Renal cortex interstitium (tissue), 11 donors: ENCODE measurements around the gene NUDT14. TPM values are rescaled to one million over a fixed set of nuclear protein-coding genes. Genes with fewer than 3 reads are reported as not detected.

Experiments used
- DNase-seq, 11 donors: peaks; one replicate each; pipeline ENCODE4 v3.0.0-alpha.2; 2013; ENCODE audit warnings: low read depth in 9 of 11, low spot score in 4 of 11; ENCODE audit errors: extremely low read depth in 1 of 11
- polyA plus RNA-seq, 3 donors: library from polyadenylated mRNA; unstranded; fragments of 120-200 nt; gene quantifications; one replicate each; pipeline ENCODE4 v1.2.1, GENCODE V29; 2013; ENCODE audit not compliant: insufficient read length in 3 of 3

NUDT14 gene
- polyA plus RNA-seq, 3 donors = 21.5 to 39.6 (median 36.2) TPM

DNA sequence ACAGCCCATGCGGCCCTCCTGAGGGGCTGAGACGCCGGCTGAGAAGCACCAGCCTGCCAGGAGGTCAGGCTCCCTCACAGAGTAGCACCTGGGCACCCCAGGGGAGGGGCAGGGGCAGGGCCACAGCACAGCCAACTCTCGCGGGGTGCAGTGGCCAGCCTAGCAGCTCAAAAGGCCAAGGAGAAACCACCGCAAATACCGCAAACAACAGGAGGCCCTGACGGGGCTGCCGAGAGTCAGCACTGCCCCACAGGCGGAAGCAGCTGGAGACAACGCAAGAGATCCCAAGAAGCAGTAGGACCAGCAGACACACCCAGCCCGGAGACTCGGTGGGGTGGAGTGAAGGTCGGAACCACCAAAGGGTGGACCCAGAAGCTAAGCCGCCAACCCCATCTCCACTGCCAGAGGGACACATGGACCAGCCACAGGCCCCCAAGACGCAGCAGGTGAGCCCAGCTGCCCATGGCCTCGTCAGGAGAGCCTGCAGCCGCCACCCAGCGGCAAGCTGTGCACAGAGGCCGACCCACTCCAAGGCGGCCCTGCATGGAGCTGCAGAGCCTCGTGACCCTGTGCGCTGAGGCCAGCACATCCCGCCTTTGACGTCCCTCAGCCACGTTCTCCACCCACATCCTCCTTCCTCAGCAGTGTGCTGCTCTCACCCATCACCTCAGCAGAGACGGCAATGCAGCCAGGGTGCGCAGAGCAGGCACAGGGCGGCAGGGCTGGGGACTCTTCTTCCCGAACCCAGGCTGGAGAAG lies 35.6 kb upstream of the NUDT14 start:
- DNase-seq = no peak

DNA sequence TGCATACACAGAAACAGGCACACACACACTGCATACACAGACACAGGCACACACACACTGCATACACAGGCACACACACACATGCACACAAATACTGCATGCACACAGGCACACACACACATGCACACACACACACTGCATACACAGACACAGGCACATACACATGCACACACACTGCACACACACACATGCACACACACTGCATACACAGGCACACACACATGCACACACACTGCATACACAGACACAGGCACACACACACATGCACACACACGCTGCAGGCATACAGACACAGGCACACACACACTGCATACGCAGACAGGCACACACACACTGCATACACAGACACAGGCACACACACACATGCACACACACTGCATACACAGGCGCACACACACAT lies 34.5 kb upstream of the NUDT14 start:
- no peak for DNase-seq

DNA sequence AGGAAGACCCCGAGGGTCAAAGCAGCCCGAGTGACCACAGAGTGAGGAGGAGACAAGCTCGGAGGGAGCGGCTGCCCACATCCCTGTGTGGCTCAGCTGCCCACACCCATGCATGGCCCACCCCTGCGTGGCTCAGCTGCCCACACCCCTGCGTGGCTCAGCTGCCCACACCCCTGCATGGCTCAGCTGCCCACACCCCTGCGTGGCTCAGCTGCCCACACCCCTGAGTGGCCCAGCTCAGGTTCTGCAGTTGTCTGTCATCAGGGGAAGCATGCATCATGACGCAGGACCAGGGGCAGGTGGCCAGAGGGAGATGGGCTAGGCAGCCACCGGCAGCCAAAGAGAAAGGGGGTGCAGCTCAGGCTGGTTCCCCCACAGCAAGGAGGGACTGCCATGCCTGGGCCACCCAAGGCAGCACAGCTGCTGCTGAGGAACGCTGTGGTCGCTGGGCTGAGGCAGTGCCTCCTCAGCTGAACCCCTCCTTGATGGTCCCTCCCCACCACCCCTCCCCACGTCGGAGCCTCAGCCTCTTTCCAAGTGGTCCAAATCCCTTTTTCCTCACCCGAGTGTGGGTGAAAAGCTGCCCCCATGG lies 33.3 kb upstream of the NUDT14 start:
- no peak for DNase-seq

DNA sequence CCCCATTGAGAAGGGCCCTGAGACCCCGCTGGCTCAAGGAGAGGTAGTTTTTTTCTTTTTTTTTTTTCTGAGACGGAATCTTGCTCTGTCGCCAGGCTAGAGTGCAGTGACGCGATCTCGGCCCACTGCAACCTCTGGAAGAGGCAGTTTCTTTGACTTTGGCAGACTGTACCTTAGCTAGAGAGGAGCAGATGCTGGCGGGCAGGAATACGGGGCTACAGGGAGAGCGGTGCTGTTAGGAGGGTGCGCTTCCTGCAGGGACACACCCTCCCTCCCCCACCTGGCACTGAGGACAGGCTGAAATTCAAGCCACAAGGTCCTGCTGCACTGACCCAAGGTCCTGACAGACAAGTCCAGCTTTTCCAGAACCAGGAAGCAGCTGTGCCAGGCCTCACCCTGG lies 32.2 kb upstream of the NUDT14 start:
- DNase-seq = no peak

DNA sequence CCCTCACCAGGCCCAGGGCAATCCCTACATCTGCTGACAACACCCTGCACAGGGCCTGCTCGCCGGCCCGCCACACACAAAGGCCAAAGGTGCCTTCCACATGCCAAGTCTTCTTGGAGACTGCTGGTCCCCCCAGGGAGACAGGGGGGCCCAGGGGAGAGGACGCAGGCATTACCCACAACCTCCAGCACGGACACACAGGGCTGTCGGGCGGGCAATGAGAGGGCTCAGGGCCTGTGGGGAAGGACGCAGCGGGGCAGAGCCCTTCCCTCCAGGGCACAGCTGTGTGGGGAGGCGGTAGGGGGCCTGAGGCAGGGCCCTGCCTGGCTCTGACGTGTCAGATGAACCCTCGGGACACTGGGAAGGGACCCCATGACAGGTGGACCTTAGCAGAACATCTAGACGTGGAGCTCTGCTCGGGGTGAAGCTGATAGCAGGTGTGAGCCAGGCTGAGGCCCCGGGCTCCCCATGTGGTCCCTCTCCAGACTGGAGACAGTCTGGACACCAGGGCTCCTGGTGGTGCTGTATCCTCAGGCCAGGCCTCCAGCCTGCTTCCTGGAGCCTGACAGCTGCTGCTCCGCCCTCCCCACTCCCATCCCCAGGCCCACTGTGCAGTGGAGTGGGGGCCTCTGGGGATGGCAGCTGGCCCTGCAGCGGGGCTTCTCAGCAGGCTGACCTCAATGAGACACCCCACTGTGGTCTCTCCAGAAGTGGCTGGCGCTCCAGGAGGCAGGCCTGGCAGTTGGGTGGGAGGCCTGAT lies 31.6 kb upstream of the NUDT14 start:
- no peak for DNase-seq

DNA sequence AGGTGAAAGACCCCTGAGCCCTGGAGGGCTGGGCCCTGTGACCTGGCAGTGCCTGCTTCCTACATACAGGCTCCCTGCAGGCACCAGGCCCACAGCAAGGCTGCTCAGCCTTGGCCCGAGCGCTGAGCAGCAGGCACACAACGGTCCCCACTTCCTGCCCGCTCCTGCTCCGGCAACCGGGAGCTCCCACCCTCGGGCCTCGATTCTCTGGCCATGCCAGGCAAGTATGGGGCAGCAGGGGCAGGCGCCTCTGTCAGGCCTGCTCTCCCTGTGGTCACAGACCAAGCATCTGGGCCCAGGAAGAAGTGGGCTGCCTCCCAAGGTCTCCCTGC lies 30.6 kb upstream of the NUDT14 start:
- no peak for DNase-seq

DNA sequence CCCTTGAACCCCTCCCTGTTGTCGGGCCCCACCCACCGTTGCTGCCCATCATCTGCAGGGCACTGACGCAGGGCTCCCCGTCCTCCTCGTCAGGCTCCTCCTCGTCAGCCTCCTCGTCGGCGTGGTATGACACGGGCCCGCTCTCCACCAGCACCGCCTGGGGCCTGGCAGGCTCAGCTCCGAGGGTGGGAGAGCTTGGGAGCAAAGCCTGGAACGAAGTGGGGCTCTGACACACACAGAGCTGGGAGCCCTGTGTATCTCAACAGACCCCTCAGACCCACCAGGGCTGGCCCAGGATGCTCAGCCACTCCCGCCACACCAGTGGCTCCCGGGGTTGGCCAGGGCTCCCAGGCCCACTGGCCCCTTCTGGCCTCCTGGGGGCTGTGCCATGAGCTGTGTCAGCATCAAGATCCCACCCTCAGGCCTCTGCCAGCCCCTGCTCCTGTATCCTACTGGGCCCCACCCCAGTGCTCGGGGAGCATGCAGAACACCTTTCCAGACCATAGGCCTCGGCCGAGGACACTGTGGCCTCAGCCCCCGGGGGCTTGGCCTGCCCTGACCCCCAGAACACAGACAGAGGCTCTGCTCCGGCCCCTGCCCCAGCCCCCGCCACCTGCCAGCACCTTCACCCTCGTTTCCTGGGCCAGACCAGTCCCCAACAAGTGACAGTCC lies 30.1 kb upstream of the NUDT14 start:
- no peak for DNase-seq

DNA sequence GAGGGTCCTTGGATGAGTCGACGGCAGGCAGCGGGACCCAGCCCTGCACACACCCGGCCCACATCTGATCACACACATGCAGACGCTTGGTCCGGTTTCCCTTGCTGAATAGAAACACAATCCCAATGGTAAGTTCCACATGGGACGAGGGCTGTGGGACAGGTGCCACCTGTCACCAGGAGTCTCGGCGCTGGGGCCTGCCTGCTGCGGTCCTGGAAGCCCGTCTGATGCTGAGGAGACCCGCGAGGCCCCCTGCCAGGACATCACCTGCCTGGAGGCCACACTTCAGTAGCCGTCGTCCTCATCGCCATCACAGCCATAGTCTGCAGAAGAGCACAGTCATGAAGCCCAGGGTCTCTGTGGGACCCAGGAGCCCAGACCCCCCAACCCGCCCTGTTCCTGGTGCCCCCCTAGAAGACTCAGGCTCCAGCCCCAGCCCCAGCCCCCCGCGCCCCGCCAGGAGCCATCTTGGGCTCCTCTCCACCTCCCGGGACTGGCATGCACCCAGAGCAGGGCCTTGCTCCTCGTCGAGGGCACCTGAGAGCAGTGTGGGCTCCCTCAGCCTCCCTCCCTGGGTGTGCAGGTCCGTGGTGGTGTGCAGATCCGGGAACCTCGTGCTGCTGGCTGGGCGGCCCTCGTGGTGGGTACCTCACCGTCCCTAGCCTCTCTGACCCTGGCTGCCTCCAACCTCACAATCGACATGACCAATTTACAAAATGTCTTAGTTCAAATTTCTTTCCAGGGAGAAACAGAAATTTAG lies 29.3 kb upstream of the NUDT14 start:
- no peak for DNase-seq

DNA sequence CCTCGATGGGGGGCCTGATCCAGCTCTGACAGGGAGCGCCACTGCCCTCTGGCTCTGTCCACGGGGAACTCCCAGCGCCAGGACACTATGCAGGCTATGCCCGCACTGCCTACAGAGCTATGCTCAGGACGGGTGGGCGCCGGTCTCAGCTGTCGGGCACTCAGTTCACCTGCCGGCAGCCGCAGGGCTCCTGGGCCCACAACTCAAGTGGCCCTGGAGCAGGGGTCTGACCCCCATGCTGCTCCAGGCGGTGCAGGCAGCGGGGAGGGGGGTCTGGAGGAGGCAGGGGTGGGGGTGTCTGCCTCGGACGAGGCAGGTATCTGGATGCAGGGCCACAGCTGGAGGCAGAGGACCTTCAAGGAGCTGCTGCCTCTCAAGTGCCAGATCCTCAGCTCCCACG lies 28.5 kb upstream of the NUDT14 start:
- no peak for DNase-seq

DNA sequence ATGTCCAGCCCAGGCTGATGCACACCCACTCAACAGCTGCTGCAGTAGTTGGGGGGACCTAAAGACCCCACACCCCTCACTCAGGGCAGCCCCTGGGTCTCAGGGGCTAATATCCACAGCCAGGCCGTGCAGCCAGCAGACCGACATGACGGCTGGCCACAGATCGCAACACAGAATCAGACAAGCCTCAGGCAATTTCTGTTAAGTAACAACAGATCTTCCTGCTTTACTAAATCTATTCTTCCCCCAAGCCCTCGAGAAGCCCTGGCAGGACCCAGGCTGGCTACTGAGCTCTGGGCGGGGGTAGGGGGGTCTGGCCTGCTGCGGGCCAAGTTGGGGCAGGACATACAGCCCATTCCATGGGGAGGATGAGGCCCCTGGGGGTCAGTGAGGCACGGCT lies 28.0 kb upstream of the NUDT14 start:
- no peak for DNase-seq

DNA sequence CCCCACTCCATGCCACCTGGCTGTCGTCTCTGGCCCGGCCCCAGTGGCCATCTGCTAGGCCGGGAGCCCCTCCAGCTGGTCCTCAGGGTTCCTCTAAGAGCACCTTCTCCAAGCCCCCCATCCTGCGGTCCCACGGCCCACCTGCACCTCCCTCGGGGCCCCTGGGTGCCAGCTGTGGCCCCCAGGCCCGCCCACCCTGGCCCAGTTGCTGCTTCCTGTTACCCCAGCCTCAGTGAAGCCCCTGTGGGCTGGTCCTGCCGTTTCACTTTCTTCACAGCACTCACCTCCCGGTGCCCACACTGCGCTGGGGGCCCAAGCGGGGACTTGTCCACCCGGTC lies 27.6 kb upstream of the NUDT14 start:
- no peak for DNase-seq

DNA sequence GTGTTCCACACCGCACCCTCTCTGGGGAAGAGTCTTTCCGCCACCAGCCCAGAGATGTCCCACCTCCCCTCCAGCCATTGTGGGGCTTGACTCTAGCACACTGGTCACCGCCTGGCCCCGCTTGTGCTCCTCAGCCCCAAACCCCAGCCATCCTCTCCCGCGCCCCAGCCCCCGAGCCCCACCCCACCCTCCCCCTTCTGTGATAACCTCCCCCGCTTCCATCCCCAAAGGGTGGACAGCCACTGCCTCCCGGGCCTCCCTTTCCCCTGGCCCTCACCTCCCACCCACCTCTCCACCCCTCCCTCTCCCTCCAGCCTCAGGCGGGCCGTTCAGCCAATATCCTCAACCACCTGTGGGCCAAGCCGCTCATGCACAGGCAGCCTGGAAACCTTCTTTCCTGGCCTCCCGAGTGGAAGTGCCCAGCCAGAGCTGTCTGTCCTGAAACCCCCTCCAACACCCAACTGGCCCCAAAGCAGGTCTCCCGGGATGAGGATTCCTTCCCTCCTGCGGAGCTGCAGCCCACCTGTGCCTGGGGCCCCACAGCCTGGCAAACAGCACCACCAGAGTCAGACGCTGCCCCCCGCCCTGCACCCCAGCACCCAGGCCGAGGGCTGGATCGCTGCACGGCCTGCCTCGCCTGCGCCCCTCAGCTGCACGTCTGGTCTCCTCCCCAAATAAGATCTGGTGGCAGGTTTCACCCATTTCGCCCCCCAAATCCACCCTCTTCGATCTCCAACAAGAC lies 27.1 kb upstream of the NUDT14 start:
- no peak for DNase-seq

DNA sequence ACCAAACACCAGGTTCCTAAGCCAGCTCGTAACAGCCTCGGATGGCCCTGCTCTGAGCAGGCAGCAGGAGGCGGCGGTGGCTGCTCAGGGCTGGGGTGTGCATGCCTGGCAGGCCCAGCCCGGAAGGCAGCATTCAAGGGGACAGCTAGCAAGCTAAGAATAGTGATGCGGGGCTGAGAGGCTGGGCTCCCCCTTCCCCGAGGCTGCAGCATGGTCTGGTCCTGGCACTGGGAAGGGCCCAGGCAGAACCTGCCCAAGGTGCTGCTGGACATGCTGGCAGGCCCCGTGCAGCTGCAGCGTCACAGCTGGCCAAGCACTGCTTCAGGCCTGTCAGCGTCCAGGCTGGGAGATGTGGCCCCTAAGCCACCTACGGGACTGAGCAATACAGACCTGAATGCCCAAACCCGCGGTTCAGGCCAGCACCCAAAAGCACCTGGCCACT lies 26.4 kb upstream of the NUDT14 start:
- DNase-seq = no peak

DNA sequence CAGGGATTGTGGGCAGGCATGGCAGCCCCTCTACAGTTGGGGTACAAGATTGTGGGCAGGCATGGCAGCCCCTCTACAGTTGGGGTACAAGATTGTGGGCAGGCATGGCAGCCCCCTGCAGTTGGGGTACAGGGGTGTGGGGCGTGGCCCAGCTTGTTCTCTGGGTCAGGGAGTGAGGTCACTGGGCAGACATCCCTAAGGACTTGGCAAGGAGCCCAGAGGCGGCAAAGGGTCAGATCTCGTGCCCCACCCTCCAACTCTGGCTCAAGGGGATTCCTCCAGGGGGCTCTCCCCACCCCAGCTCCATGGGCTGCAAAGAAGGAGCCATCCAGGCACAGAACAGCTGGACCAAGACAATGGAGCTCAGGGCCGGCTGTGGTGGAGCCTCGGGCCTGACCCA lies 25.8 kb upstream of the NUDT14 start:
- no peak for DNase-seq

DNA sequence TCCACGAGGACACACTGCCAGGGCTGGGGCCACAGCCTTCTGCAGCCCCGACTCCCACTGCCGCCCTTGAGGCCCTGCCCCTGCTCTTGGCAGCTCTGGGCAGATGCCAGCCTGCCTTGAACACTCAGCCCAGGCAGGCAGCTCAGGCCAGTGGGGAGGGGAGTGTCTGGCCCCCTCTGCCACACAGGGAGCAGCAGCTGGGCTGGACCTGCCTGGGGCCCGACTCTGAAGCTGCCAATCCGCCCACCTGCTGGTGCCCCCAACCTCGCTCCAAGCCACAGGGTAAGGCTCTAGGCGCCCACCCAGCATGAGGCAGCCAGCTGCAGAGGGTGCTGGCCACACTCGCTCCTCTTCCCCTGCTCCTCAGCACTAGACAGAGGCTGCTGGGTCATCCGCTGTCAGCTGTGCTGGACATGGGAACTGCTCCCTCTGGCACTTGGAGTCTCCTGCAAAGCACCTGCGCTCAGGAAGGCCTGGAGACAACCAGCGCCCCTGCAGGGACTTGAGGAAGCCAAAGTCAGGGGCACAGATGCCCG lies 24.6 kb upstream of the NUDT14 start:
- no peak for DNase-seq

DNA sequence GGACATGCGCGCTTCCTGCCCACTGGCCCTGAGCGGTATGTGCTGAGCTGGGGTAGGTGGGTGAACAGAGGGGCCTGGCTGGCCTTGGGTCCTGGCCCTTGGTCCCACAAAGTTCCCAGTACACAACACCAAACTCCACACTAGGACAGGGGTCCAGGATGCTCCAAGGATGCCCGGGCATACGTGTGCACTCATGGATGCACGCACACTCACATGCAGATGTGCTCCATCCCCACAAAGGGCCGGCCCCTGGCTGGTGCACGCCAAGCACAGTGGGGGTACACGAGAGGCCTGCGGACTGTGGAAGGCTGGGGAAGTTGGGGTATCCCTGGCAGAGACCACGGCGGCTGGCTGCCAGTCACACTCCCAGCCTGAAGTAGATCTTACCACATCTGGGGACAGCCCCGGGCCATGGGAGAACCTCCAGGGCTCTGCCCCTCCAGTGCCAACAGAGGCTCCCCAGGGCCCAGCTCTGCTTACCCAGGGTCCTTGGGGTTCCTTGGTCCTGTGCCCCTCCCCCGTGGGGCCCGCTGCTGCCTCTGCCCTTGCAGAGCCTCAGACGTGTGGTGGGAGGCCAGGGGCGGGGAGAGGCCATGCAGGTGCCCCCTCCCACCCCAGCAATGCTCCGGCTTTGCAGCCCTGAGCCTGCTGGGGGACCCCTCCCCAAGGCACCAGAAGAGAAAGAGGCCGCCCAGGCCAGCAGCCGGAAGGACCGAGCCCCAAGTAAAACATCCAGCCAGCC lies 24.0 kb upstream of the NUDT14 start:
- no peak for DNase-seq

DNA sequence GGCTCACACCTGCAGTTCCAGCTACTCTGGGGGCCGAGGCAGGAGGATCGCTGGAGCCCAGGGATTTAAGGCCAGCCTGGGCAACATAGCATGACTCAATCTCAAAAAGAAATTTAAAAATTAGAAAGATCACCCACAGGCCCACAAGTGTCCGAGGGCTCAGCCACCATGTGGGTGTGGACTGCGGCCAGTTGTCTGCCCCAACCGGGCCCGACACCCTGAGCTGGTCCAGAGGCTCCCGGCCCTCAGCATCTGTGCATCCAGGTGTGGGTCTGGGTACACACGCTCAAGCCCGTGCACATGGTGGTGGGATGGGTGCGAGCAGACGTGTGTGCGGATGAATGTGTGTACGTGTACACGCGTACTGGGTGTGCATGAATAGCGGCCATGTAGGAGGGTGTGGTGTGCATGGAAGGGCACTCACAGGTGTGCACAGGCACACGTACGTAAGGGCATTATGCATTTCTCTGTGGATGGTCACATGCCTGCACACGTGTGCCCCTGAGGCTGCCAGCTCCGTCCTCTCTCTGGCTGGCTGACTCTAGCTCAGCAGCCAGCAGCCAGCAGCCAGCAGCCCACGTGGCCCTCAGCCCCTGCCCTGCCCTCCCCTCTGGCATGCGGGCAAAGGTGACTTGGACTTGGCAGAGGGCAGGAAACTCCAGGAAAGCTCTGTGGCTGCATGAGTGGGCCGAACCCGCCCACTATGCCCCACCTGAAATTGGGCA lies 23.3 kb upstream of the NUDT14 start:
- no peak for DNase-seq
